ENCODE data around the gene GPR135. TPM values are rescaled to one million over a fixed set of nuclear protein-coding genes. Genes with fewer than 3 reads are reported as not detected.
"Not testable (repeated sequence)": the region's sequence is repeated elsewhere in the genome, so short reads cannot be mapped to it uniquely, and the experiment has no call there.

Gene GPR135
- total RNA-seq, 1 experiment from 2014 or later = 6.7 TPM

GRCh38 chr14:59450716-59451115 is 14.5 kb downstream of the GPR135 start:
- Histone ChIP-seq H3K27ac (ENCODE audit: low read length) (no peak overlapping the region), H3K4me3 (ENCODE audit: low read length) (no peak overlapping the region), H4K20me1 (ENCODE audit: low read length) (no peaks in the 10 kb centered on the region), H3K4me1 (ENCODE audit: insufficient read depth, low read length) (peaks cover 10% of the 10 kb centered on the region), H3K9me3 (ENCODE audit: low read length) (no peaks in the 10 kb centered on the region), H3K4me2 (ENCODE audit: low read length) (no peak overlapping the region), H3K9ac (ENCODE audit: low read length) (no peak overlapping the region), H2AFZ (ENCODE audit: low read length) (no peak overlapping the region), H3K27me3 (ENCODE audit: low read length) (no peaks in the 10 kb centered on the region), H3K79me2 (ENCODE audit: low read length) (no peaks in the 10 kb centered on the region), H3K9me2 (replicated peaks; ENCODE audit: low read length) (no peaks in the 10 kb centered on the region), H3K36me3 (ENCODE audit: low read depth, low read length) (0 out of 2 replicates have a peak, but pooled peaks cover 6% of the 10 kb centered on the region), H3F3A (ENCODE audit: low read length, unreplicated experiment) (no peaks in the 10 kb centered on the region)
- TF ChIP-seq EZH2phosphoT487 (IDR thresholded peaks at IDR 0.05; ENCODE audit: borderline replicate concordance, low read length) (no peak), EZH2 (IDR thresholded peaks at IDR 0.05; ENCODE audit: low read length, unreplicated experiment) (no peak), CTCF (conservative IDR thresholded peaks at IDR 0.05; ENCODE audit: low read depth, low read length) (no peak)
- DNase-seq = no peak
- no peak for ATAC-seq
- POLR2A ChIA-PET (ENCODE audit: unreplicated experiment) = interaction anchor here (0.6 kb wide), 1 partner anchor 1024 kb away, joined by 5 read pairs; no protein-coding TSS in a partner anchor
- intact Hi-C loops (cut with micrococcal nuclease) = no loop called here
- BruUV-seq (replicated peaks) = no TSS peak
- CTCF ChIA-PET = no interaction called here

GRCh38 chr14:59448673-59449072 is 16.5 kb downstream of the GPR135 start:
- DNase-seq; H3K27ac ChIP-seq (ENCODE audit: low read length); H3K79me2 ChIP-seq (ENCODE audit: low read length); H3F3A ChIP-seq (ENCODE audit: low read length, unreplicated experiment); POLR2A ChIA-PET (ENCODE audit: unreplicated experiment); H3K27me3 ChIP-seq (ENCODE audit: low read length); H3K9me3 ChIP-seq (ENCODE audit: low read length); H3K4me3 ChIP-seq (ENCODE audit: low read length); H2AFZ ChIP-seq (ENCODE audit: low read length); H3K4me1 ChIP-seq (ENCODE audit: insufficient read depth, low read length); H3K9me2 ChIP-seq (replicated peaks; ENCODE audit: low read length); H3K4me2 ChIP-seq (ENCODE audit: low read length); H4K20me1 ChIP-seq (ENCODE audit: low read length); H3K9ac ChIP-seq (ENCODE audit: low read length); H3K36me3 ChIP-seq (ENCODE audit: low read depth, low read length); CTCF ChIA-PET; ATAC-seq; BruUV-seq (replicated peaks); intact Hi-C loops (cut with micrococcal nuclease): not testable (repeated sequence)

GRCh38 chr14:59439256-59439965 is 25.8 kb downstream of the GPR135 start:
- intact Hi-C loops (cut with micrococcal nuclease) = no loop called here

More at GRCh38 chr14:59439256-59439965, 25.8 kb downstream of the GPR135 start:
- no peaks in the 10 kb centered on the region for H3K9me2 ChIP-seq (replicated peaks; ENCODE audit: low read length)
- no peaks in the 10 kb centered on the region for H3K27me3 ChIP-seq (ENCODE audit: low read length)
- no TSS peak for BruUV-seq (replicated peaks)
- CTCF ChIA-PET = interaction anchor here (0.6 to 1.0 kb wide), 2 partner anchors 411 to 1204 kb away, joined by 3 to 4 read pairs; no protein-coding TSS in a partner anchor
- H3K36me3 ChIP-seq (ENCODE audit: low read depth, low read length) = no peaks in the 10 kb centered on the region
- H2AFZ ChIP-seq (ENCODE audit: low read length) = no peak overlapping the region
- no peak overlapping the region for H3K27ac ChIP-seq (ENCODE audit: low read length)
- H3K4me3 ChIP-seq (ENCODE audit: low read length) = no peak overlapping the region
- H3K9me3 ChIP-seq (ENCODE audit: low read length) = no peaks in the 10 kb centered on the region
- peaks cover 13% of the 10 kb centered on the region for H3K4me1 ChIP-seq (ENCODE audit: insufficient read depth, low read length)
- no peak for DNase-seq
- no peaks in the 10 kb centered on the region for H3K79me2 ChIP-seq (ENCODE audit: low read length)
- H3K4me2 ChIP-seq (ENCODE audit: low read length) = no peak overlapping the region
- no peak for TF ChIP-seq CTCF (conservative IDR thresholded peaks at IDR 0.05; ENCODE audit: low read depth, low read length)
- TF ChIP-seq EZH2phosphoT487 (IDR thresholded peaks at IDR 0.05; ENCODE audit: borderline replicate concordance, low read length) = no peak
- TF ChIP-seq EZH2 (IDR thresholded peaks at IDR 0.05; ENCODE audit: low read length, unreplicated experiment) = no peak
- H4K20me1 ChIP-seq (ENCODE audit: low read length) = no peaks in the 10 kb centered on the region
- H3K9ac ChIP-seq (ENCODE audit: low read length) = no peak overlapping the region
- POLR2A ChIA-PET (ENCODE audit: unreplicated experiment) = interaction anchor here (0.6 to 0.7 kb wide), 2 partner anchors 125 to 173 kb away, joined by 3 read pairs; no protein-coding TSS in a partner anchor
- no peaks in the 10 kb centered on the region for H3F3A ChIP-seq (ENCODE audit: low read length, unreplicated experiment)
- ATAC-seq = no peak
